Rectal smooth muscle tissue (tissue), 1 donor: Measurements from ENCODE around the gene SEL1L2.
A peak's percentile ranks its signal among the peaks of the same experiment; 100 is the strongest.

Experiments
- H3K27ac ChIP-seq: one replicate; pipeline ENCODE4 v1.7.0; 2013; ENCODE audit warnings: low read depth, low read length, inconsistent platforms
- H3K27me3 ChIP-seq: one replicate; pipeline ENCODE4 v1.7.0; 2013; ENCODE audit warnings: low read length; ENCODE audit not compliant: control insufficient read depth, insufficient read depth
- H3K36me3 ChIP-seq: one replicate; pipeline ENCODE4 v1.7.0; 2013; ENCODE audit warnings: low read length; ENCODE audit not compliant: control insufficient read depth, insufficient read depth
- H3K4me1 ChIP-seq: one replicate; pipeline ENCODE4 v1.7.0; 2013; ENCODE audit warnings: low read length; ENCODE audit not compliant: control insufficient read depth, insufficient read depth
- H3K4me3 ChIP-seq: one replicate; pipeline ENCODE4 v1.7.0; 2013; ENCODE audit warnings: low read length
- H3K9ac ChIP-seq: one replicate; pipeline ENCODE4 v1.7.0; 2013; ENCODE audit warnings: low read length

SEL1L2 gene

DNA sequence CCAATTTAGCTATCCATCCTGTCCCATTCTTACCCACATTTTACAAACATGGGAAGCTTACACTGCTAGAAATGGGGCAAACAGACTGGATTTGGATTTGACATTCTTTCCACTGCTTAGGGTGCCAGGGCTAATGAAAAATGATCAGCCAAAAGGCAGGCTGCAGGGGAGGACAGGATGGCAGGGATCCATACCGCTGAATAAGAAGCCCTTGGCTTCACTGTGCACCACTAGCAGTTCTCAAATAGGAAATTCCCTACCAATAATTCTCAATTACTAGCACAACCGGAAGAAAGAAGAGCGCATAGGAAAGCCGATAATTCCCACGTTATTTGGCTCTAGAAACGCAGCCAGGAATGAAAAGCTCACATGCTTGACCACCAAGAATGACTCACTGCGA lies 132.5 kb downstream of the SEL1L2 start:
- Histone ChIP-seq H3K27ac (no peak overlapping the region), H3K9ac (no peak overlapping the region)

DNA sequence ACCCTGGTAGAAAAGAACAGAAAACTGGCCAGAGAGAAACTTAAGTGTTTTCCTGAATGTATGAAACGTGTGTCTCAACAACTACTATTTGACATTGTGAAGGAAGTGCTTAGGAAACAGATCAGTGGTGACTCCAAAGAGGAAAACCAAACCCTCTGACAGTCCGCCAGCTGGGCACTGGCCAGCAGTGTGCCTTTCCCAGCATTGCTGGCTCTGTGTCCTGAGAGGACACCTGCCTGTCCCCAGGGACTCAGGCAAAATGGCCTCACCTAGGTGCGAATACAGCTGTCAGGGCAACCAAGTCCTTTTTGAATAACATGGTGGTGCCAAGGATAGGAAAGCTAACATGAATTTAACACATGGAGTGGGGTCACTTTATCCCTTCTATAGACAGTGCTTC lies 133.1 kb downstream of the SEL1L2 start:
- Histone ChIP-seq H3K4me3 (no peak overlapping the region), H3K27ac (no peak overlapping the region), H3K4me1 (no peaks in the 10 kb centered on the region), H3K9ac (no peak overlapping the region), H3K36me3 (no peaks in the 10 kb centered on the region), H3K27me3 (no peaks in the 10 kb centered on the region)

More for the DNA sequence above, 132.5 kb downstream of the SEL1L2 start:
- Histone ChIP-seq H3K36me3 (no peaks in the 10 kb centered on the region), H3K4me1 (no peaks in the 10 kb centered on the region), H3K4me3 (no peak overlapping the region), H3K27me3 (no peaks in the 10 kb centered on the region)

DNA sequence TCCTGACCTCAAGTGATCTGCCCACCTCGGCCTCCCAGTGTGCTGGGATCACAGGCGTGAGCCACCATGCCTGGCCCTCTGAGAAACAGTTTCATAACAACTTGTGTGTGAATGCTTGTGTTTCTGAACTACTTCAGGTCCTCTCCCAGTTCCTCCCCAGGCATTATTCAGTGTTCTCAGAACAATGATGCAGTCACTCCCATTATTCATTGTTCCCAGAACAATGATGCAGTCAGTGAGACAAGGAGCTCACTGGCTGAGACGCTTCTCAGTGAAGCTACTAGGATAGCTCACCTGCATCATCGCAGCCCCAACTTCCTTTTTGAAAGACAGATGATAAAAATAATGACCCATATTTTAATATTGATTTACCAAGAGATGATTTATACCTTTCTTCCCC lies 134.1 kb downstream of the SEL1L2 start:
- no peak overlapping the region for H3K4me3 ChIP-seq
- no peaks in the 10 kb centered on the region for H3K36me3 ChIP-seq
- H3K27me3 ChIP-seq = no peaks in the 10 kb centered on the region
- H3K4me1 ChIP-seq = peaks cover 7% of the 10 kb centered on the region
- no peak overlapping the region for H3K27ac ChIP-seq
- no peak overlapping the region for H3K9ac ChIP-seq

DNA sequence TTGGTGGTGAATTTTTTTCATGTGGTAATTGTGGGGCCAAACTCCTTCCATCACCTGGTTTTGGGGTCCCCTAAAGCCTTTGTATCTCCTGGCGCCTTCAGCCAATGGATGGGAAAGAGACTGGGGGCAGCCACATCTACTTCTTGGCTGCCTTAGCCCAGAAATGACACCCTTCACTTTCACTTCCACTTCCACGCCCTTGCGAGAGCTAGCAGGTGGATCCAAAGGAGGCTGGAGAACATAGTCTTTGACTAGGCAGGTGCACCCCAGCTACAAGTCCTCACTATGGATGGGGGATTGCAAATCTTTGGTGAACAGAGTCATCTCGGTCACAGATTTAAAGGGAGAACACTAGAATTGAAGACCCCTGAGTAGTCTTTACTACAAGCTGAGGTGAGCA lies 134.8 kb downstream of the SEL1L2 start:
- no peak overlapping the region for H3K27ac ChIP-seq

GRCh38 chr20:13852306-13852705 lies 138.1 kb downstream of the SEL1L2 start:
- Histone ChIP-seq H3K4me3 (no peak overlapping the region), H3K27ac (peak overlapping the region; percentile 63), H3K36me3 (no peaks in the 10 kb centered on the region), H3K9ac (no peak overlapping the region), H3K4me1 (peaks cover 7% of the 10 kb centered on the region), H3K27me3 (no peaks in the 10 kb centered on the region)

More for the DNA sequence above, 134.8 kb downstream of the SEL1L2 start:
- Histone ChIP-seq H3K4me1 (peaks cover 7% of the 10 kb centered on the region), H3K36me3 (no peaks in the 10 kb centered on the region), H3K4me3 (no peak overlapping the region), H3K9ac (no peak overlapping the region), H3K27me3 (no peaks in the 10 kb centered on the region)

DNA sequence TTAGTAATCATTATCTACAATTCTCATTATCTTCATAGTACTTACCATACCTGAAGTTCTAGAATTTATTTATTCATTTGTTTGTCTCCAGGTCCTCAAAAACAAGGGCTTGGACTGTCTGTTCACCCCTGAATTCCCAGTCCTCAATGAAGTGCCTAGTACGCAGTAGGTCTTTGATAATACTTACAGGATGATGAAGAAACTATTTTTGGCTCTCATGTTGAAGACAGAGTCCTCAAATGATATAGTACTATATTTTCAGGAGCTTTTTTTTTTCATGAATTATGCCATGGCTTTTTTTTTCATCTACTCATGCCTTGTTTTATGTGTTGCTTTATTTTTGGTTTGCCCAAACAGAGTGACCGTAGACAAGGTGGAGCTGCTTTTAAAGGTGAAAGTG lies 139.1 kb downstream of the SEL1L2 start:
- peak overlapping the region; percentile 63 for H3K27ac ChIP-seq
- peaks cover 7% of the 10 kb centered on the region for H3K4me1 ChIP-seq
- no peaks in the 10 kb centered on the region for H3K27me3 ChIP-seq
- H3K9ac ChIP-seq = no peak overlapping the region
- no peaks in the 10 kb centered on the region for H3K36me3 ChIP-seq
- H3K4me3 ChIP-seq = no peak overlapping the region

DNA sequence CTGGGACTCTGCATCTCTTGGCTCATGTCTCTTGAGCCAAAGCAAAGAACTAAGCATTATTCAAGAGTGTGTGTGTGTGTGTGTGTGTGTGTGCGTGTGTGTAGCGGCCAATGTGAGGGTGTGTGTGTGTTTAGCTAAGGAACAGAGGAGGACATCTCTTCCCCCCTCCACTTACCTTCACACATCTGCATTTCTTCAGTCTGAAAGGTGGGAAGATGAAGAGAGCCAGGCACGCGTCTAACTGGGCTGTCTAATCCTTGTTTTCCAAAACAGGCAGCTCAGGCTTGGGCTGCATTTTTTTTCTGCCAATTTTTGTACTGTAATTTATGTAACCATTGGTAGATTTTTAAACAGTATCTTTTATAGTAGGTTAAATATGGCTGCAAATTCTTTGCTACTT lies 146.1 kb downstream of the SEL1L2 start:
- Histone ChIP-seq H3K9ac (no peak overlapping the region), H3K27me3 (no peaks in the 10 kb centered on the region), H3K4me3 (no peak overlapping the region), H3K27ac (peak overlapping the region; percentile 74), H3K36me3 (no peaks in the 10 kb centered on the region), H3K4me1 (peaks cover 14% of the 10 kb centered on the region)

GRCh38 chr20:13841206-13841605 lies 149.2 kb downstream of the SEL1L2 start:
- Histone ChIP-seq H3K27ac (no peak overlapping the region), H3K27me3 (no peaks in the 10 kb centered on the region), H3K4me3 (no peak overlapping the region), H3K36me3 (no peaks in the 10 kb centered on the region), H3K4me1 (peaks cover 25% of the 10 kb centered on the region), H3K9ac (no peak overlapping the region)

- Histone ChIP-seq H3K9ac (no peak overlapping the region), H3K27me3 (no peaks in the 10 kb centered on the region), H3K36me3 (no peaks in the 10 kb centered on the region), H3K4me3 (no peak overlapping the region), H3K27ac (no peak overlapping the region), H3K4me1 (peaks cover 25% of the 10 kb centered on the region)
Measured at GRCh38 chr20:13840093-13840465, 150.3 kb downstream of the SEL1L2 start.

- H3K9ac ChIP-seq = no peak overlapping the region
Measured at GRCh38 chr20:13839421-13840092, 150.9 kb downstream of the SEL1L2 start.

GRCh38 chr20:13838664-13839063 lies 151.8 kb downstream of the SEL1L2 start:
- peak overlapping the region; percentile 27 for H3K27ac ChIP-seq
- no peaks in the 10 kb centered on the region for H3K36me3 ChIP-seq
- no peak overlapping the region for H3K9ac ChIP-seq
- no peaks in the 10 kb centered on the region for H3K27me3 ChIP-seq
- H3K4me1 ChIP-seq = peaks cover 17% of the 10 kb centered on the region
- H3K4me3 ChIP-seq = no peak overlapping the region

More at GRCh38 chr20:13839421-13840092, 150.9 kb downstream of the SEL1L2 start:
- Histone ChIP-seq H3K36me3 (no peaks in the 10 kb centered on the region), H3K4me3 (no peak overlapping the region), H3K27ac (peak overlapping the region; percentile 27), H3K4me1 (peaks cover 22% of the 10 kb centered on the region), H3K27me3 (no peaks in the 10 kb centered on the region)

GRCh38 chr20:13831476-13831875 lies 158.9 kb downstream of the SEL1L2 start:
- H3K27ac ChIP-seq = no peak overlapping the region
- no peaks in the 10 kb centered on the region for H3K27me3 ChIP-seq
- no peak overlapping the region for H3K4me3 ChIP-seq
- H3K4me1 ChIP-seq = no peaks in the 10 kb centered on the region
- H3K9ac ChIP-seq = no peak overlapping the region
- H3K36me3 ChIP-seq = no peaks in the 10 kb centered on the region

DNA sequence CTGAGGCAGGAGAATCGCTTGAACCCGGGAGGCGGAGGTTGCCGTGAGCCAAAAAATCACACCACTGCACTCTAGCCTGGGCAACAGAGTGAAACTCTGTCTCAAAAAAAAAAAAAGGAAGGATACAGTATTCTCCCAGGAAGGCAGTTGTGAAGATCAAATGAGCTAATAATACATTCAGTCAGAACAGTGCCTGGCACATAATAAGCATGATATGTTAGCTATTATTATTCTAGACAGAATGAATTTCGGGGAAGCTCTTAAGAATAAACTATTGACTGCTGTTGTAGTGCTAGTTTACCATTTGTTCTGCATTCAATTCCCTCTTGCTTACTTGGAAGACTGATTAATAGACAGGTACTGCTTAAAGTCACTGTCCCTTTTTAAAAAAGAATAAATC lies 164.9 kb downstream of the SEL1L2 start:
- Histone ChIP-seq H3K4me1 (no peaks in the 10 kb centered on the region), H3K4me3 (no peak overlapping the region), H3K27ac (no peak overlapping the region), H3K36me3 (no peaks in the 10 kb centered on the region), H3K9ac (no peak overlapping the region), H3K27me3 (no peaks in the 10 kb centered on the region)
